OCI-LY7 (cell line): ENCODE measurements around the gene DUSP28.
A peak's percentile ranks its signal among the peaks of the same experiment; 100 is the strongest.

Source experiments
- CTCF ChIP-seq: fragments of 200-600 bp; sonication (generic); conservative IDR thresholded peaks from 2 replicates; pipeline ENCODE4 v1.5.1; 2014; ENCODE audit warnings: mild to moderate bottlenecking, antibody characterized with exemption, low read length, moderate library complexity, mixed read lengths
- EZH2phosphoT487 ChIP-seq: fragments of 200-600 bp; sonication (generic); IDR thresholded peaks from 2 replicates; pipeline ENCODE4 v1.6.1; 2018; ENCODE audit warnings: low read depth, borderline replicate concordance, mild to moderate bottlenecking, mixed run types, antibody characterized with exemption, low read length, moderate library complexity, mixed read lengths

- TF ChIP-seq CTCF (peak; percentile 75), EZH2phosphoT487 (no peak)
These were observed 19.8 kb downstream of the DUSP28 start for GRCh38 chr2:240579771-240580614.
